K562 (cell line): Measurements from ENCODE around the gene FTH1. TPM values are rescaled to one million over a fixed set of nuclear protein-coding genes. Genes with fewer than 3 reads are reported as not detected.
A peak's percentile ranks its signal among the peaks of the same experiment; 100 is the strongest.

Experiments
- ARID2 ChIP-seq: fragments of 450-650 bp; IDR thresholded peaks from 2 replicates; pipeline ENCODE4 v1.6.1; 2017; ENCODE audit warnings: antibody characterized with exemption, mild to moderate bottlenecking
- CC2D1A ChIP-seq: fragments of 450-650 bp; IDR thresholded peaks from 2 replicates; pipeline ENCODE4 v1.6.1; 2017; ENCODE audit warnings: mild to moderate bottlenecking
- CTBP1 ChIP-seq: fragments of 450-650 bp; IDR thresholded peaks from 2 replicates; pipeline ENCODE4 v1.6.1; 2016; ENCODE audit warnings: borderline replicate concordance
- DIDO1 ChIP-seq: fragments of 450-650 bp; IDR thresholded peaks from 2 replicates; pipeline ENCODE4 v1.6.1; 2016; ENCODE audit warnings: low read depth, missing biosample characterization, missing genetic modification characterization
- ESRRA ChIP-seq: fragments of 450-650 bp; IDR thresholded peaks from 2 replicates; pipeline ENCODE4 v1.6.1; 2014; ENCODE audit warnings: low read depth, mild to moderate bottlenecking, moderate library complexity, borderline replicate concordance
- GABPB1 ChIP-seq: sonication (generic); formaldehyde crosslinking; IDR thresholded peaks from 2 replicates; pipeline ENCODE4 v1.8.0; 2022; ENCODE audit warnings: mild to moderate bottlenecking, missing genetic modification reagents
- HMBOX1 ChIP-seq: sonication (generic); IDR thresholded peaks from 2 replicates; pipeline ENCODE4 v1.6.1; 2016
- HNRNPUL1 ChIP-seq: fragments of 200-400 bp; formaldehyde crosslinking; IDR thresholded peaks from 2 replicates; pipeline ENCODE4 v1.6.1; 2017; ENCODE audit warnings: low read length
- JUN ChIP-seq, 2 experiments: sonication (generic) in 1 of 2; formaldehyde crosslinking in 1 of 2; IDR thresholded peaks; 2 replicates each; pipeline versions ENCODE4 v1.6.1 to v1.8.0; 2012 to 2022; ENCODE audit warnings: borderline replicate concordance in 2 of 2, mild to moderate bottlenecking in 2 of 2, improper control_type of control experiment in 1 of 2, low read depth in 1 of 2, low read length in 1 of 2, missing genetic modification reagents in 1 of 2
- KLF16 ChIP-seq: IDR thresholded peaks from 2 replicates; pipeline ENCODE4 v1.6.1; 2016; ENCODE audit warnings: antibody characterized with exemption
- MTA3 ChIP-seq: fragments of 450-650 bp; formaldehyde crosslinking; IDR thresholded peaks from 2 replicates; pipeline ENCODE4 v1.6.1; 2017; ENCODE audit warnings: mild to moderate bottlenecking, borderline replicate concordance
- MYNN ChIP-seq, 2 experiments: sonication (generic); formaldehyde crosslinking in 1 of 2; IDR thresholded peaks; 2 replicates each; pipeline versions ENCODE4 v1.5.0 to v1.6.1; 2016 to 2020; ENCODE audit warnings: antibody characterized with exemption in 1 of 2, missing genetic modification reagents in 1 of 2
- RAD21 ChIP-seq, 2 experiments: fragments of 250-450 bp in 1 of 2; fragments of 450-650 bp in 1 of 2; sonication (Bioruptor Pico) in 1 of 2; formaldehyde crosslinking in 1 of 2; IDR thresholded peaks in 1 of 2; conservative IDR thresholded peaks in 1 of 2; 2 replicates each; pipeline versions ENCODE4 v1.4.0 to v1.8.0; 2020 to 2022; ENCODE audit warnings: mild to moderate bottlenecking in 2 of 2, moderate library complexity in 1 of 2
- SMARCA4 ChIP-seq: fragments of 450-650 bp; IDR thresholded peaks from 2 replicates; pipeline ENCODE4 v1.6.1; 2016
- SMARCE1 ChIP-seq: fragments of 450-650 bp; IDR thresholded peaks from 2 replicates; pipeline ENCODE4 v1.7.1; 2016; ENCODE audit warnings: mild to moderate bottlenecking
- YY1 ChIP-seq, 3 experiments: IDR thresholded peaks; 2 replicates each; pipeline ENCODE4 v1.6.1; 2011; ENCODE audit warnings: low read length in 2 of 3, mild to moderate bottlenecking in 2 of 3, moderate library complexity in 2 of 3, borderline replicate concordance in 1 of 3, control low read depth in 1 of 3, low read depth in 1 of 3; ENCODE audit not compliant: insufficient read depth in 3 of 3, insufficient replicate concordance in 2 of 3, control insufficient read depth in 1 of 3, insufficient read length in 1 of 3; ENCODE audit errors: extremely low read depth in 1 of 3
- ZFP36 ChIP-seq: fragments of 150-350 bp; IDR thresholded peaks from 2 replicates; pipeline ENCODE4 v1.6.1; 2018; ENCODE audit warnings: low read length, low read depth; ENCODE audit not compliant: partially characterized antibody
- ZNF384 ChIP-seq: IDR thresholded peaks from 2 replicates; pipeline ENCODE4 v1.6.1; 2012; ENCODE audit warnings: low read depth, low read length, improper control_type of control experiment
- polyA plus RNA-seq, 8 experiments: library from polyadenylated mRNA; depleted of rRNA in 4 of 8; stranded (reverse) in 5 of 8; unstranded in 3 of 8; fragments of >200 nt; fragmentation: Nextera tagmentation in 2 of 8; fragmentation: Illumina TruSeq in 1 of 8; extraction: Ambion mirVana in 2 of 8; extraction: Trizol in 1 of 8; gene quantifications; 2 replicates each; pipeline versions ENCODE4 v1.2.1 to v1.2.3, GENCODE V29; 2011 to 2014; ENCODE audit warnings: inconsistent platforms in 1 of 8, missing spikeins in 1 of 8
- total RNA-seq, 7 experiments: library from RNA; depleted of rRNA in 6 of 7; stranded (reverse); fragments of >200 nt in 6 of 7; fragmentation: Illumina TruSeq in 2 of 7; extraction: Trizol in 2 of 7; gene quantifications; 2 replicates each; pipeline versions ENCODE4 v1.2.1 to v1.2.3, GENCODE V29; 2011 to 2021; ENCODE audit warnings: low replicate concordance in 1 of 7
- TF ChIP-seq, protein P1 (sequence below): sonication (generic); formaldehyde crosslinking; IDR thresholded peaks from 2 replicates; pipeline ENCODE4 v1.8.0; 2022; ENCODE audit warnings: missing genetic modification reagents, mild to moderate bottlenecking, moderate library complexity, borderline replicate concordance

Gene FTH1
- total and polyA plus RNA-seq, 9 of the 15 experiments (the other 6 are each of a cell fraction or from before 2014, with no cell fraction given), result 370 to 3,146 (median 802) TPM

- TF ChIP-seq YY1 (IDR thresholded peaks at IDR 0.05; ENCODE audit: borderline replicate concordance in 1 of 3, control insufficient read depth in 1 of 3, extremely low read depth in 1 of 3, insufficient read depth in 3 of 3, insufficient read length in 1 of 3, insufficient replicate concordance in 2 of 3, low read depth in 1 of 3, low read length in 2 of 3) (peak in 1 of 3 experiments; percentile 35), RAD21 (CRISPR knock-in tag; conservative IDR thresholded peaks at IDR 0.05 in 1 of 2, IDR thresholded peaks at IDR 0.05 in 1 of 2) (peak; percentile 99), CTBP1 (peak; percentile 68; the same call in 1 of the 2 replicates), ZNF384 (peak; percentile 38; the same call in 1 of the 2 replicates), JUN (IDR thresholded peaks at IDR 0.05; ENCODE audit: borderline replicate concordance, low read depth, low read length) (0 out of 2 replicates have a peak, but pooled peaks have one; percentile 34), JUN (CRISPR knock-in tag; IDR thresholded peaks at IDR 0.05; ENCODE audit: borderline replicate concordance) (no peak), GABPB1 (0 out of 2 replicates have a peak, but pooled peaks have one; percentile 35), MYNN (IDR thresholded peaks at IDR 0.05) (0 out of 2 replicates have a peak, but pooled peaks have one; percentile 36), MYNN (CRISPR knock-in tag; IDR thresholded peaks at IDR 0.05) (no peak), SMARCA4 (no peak), SMARCE1 (no peak), HMBOX1 (no peak), ZFP36 (peak; percentile 21), ARID2 (peak; percentile 96), HNRNPUL1 (no peak), KLF16 (0 out of 2 replicates have a peak, but pooled peaks have one; percentile 29), ESRRA (peak; percentile 40; the same call in 1 of the 2 replicates), MTA3 (peak; percentile 53; the same call in 1 of the 2 replicates), DIDO1 (tag) (no peak), CC2D1A (peak; percentile 89)
- TF ChIP-seq, protein P1, sequence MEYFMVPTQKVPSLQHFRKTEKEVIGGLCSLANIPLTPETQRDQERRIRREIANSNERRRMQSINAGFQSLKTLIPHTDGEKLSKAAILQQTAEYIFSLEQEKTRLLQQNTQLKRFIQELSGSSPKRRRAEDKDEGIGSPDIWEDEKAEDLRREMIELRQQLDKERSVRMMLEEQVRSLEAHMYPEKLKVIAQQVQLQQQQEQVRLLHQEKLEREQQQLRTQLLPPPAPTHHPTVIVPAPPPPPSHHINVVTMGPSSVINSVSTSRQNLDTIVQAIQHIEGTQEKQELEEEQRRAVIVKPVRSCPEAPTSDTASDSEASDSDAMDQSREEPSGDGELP, result peak; percentile 69; the same call in 1 of the 2 replicates
These were observed 19.8 kb downstream of the FTH1 start (continued) for GRCh38 chr11:61947486-61948210.
